GM12865 (cell line): ENCODE measurements around the gene DENND2A.
"Not testable (repeated sequence)": the region's sequence is repeated elsewhere in the genome, so short reads cannot be mapped to it uniquely, and the experiment has no call there.

Experiments
- DNase-seq: peaks from one replicate; pipeline ENCODE4 v3.0.0; 2010; ENCODE audit warnings: low read depth
- H3K4me3 ChIP-seq: 2 replicates; pipeline ENCODE4 v1.5.1; 2011; ENCODE audit warnings: mild to moderate bottlenecking, low read depth, low read length, control low read depth
- CTCF ChIP-seq: IDR thresholded peaks from 2 replicates; pipeline ENCODE4 v1.5.1; 2011; ENCODE audit warnings: low read length, control low read depth, low read depth, inconsistent platforms; ENCODE audit not compliant: insufficient read depth; ENCODE audit errors: missing control alignments

DENND2A gene

GRCh38 chr7:140635816-140636215, 4.8 kb downstream of the DENND2A start:
- no peak for DNase-seq
- no peak overlapping the region for H3K4me3 ChIP-seq
- TF ChIP-seq CTCF: no peak

GRCh38 chr7:140635345-140635744, 5.3 kb downstream of the DENND2A start:
- no peak for DNase-seq
- no peak overlapping the region for H3K4me3 ChIP-seq
- no peak for TF ChIP-seq CTCF

GRCh38 chr7:140631602-140632001, 9.0 kb downstream of the DENND2A start:
- DNase-seq: no peak
- TF ChIP-seq CTCF: no peak
- H3K4me3 ChIP-seq: no peak overlapping the region

- no peak for DNase-seq
- no peak overlapping the region for H3K4me3 ChIP-seq
- no peak for TF ChIP-seq CTCF
Measured at GRCh38 chr7:140631021-140631420, 9.6 kb downstream of the DENND2A start.

GRCh38 chr7:140625908-140626868, 14.4 kb downstream of the DENND2A start:
- H3K4me3 ChIP-seq: no peak overlapping the region
- TF ChIP-seq CTCF: no peak
- DNase-seq: no peak

- not testable (repeated sequence) for DNase-seq, H3K4me3 ChIP-seq
Measured at GRCh38 chr7:140625192-140625558, 15.4 kb downstream of the DENND2A start.

GRCh38 chr7:140624392-140625191, 16.0 kb downstream of the DENND2A start:
- TF ChIP-seq CTCF: no peak
- no peak for DNase-seq

More at GRCh38 chr7:140624392-140625191, 16.0 kb downstream of the DENND2A start:
- no peak overlapping the region for H3K4me3 ChIP-seq
